Right lobe of liver (tissue), 4 donors: ENCODE results near the gene SLC15A4.

ENCODE experiments used
- POLR2A ChIP-seq: fragments of 450-650 bp; IDR thresholded peaks from one replicate; pipeline ENCODE4 v1.6.1; 2017; ENCODE audit warnings: antibody characterized with exemption, mild to moderate bottlenecking
- TF ChIP-seq, protein P1 (sequence below), 4 donors: fragments of 200-600 bp in 3 of 4; fragments of 450-650 bp in 1 of 4; IDR thresholded peaks; one replicate each; pipeline versions ENCODE4 v1.5.1 to v1.8.0; 2016 to 2022; ENCODE audit warnings: antibody characterized with exemption in 4 of 4, mild to moderate bottlenecking in 2 of 4
- donor health status: DM: no; HTN: no; CAD: no.
- donor health status: DM: no; HTN: no; CAD: no.
- donor health status: DM: no; HTN: yes; CAD: no.

DNA sequence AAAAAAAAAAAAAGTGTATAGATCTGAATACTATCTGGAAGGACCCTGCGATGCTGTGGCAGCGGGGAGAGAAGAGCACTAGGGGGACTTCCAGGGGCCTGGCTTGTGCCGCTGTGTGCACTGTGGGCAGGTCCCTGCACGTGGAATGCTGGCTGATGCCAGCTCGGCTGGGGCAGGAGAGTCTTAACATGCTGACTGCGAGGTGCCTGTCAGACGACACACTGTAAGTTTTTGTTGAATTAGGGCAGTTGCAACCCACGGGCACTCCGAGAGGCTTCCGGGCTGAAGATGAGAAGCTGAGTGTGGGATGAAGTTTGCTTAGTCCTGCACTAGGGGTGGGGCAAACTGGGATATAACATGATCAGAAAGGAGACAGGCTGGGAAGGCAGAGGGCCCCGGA lies 40.2 kb upstream of the SLC15A4 start:
- TF ChIP-seq, protein P1, sequence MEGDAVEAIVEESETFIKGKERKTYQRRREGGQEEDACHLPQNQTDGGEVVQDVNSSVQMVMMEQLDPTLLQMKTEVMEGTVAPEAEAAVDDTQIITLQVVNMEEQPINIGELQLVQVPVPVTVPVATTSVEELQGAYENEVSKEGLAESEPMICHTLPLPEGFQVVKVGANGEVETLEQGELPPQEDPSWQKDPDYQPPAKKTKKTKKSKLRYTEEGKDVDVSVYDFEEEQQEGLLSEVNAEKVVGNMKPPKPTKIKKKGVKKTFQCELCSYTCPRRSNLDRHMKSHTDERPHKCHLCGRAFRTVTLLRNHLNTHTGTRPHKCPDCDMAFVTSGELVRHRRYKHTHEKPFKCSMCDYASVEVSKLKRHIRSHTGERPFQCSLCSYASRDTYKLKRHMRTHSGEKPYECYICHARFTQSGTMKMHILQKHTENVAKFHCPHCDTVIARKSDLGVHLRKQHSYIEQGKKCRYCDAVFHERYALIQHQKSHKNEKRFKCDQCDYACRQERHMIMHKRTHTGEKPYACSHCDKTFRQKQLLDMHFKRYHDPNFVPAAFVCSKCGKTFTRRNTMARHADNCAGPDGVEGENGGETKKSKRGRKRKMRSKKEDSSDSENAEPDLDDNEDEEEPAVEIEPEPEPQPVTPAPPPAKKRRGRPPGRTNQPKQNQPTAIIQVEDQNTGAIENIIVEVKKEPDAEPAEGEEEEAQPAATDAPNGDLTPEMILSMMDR (IDR thresholded peaks at IDR 0.05) = no peak
- no peak for TF ChIP-seq POLR2A
